HG03095 (cell line): ENCODE measurements around the gene VSNL1.

Experiments used
- ATAC-seq: cut with Tn5 transposase; IDR thresholded peaks from one replicate; pipeline ENCODE4 v1.9.1; 2021; ENCODE audit warnings: moderate library complexity; ENCODE audit not compliant: unreplicated experiment

VSNL1 gene

DNA sequence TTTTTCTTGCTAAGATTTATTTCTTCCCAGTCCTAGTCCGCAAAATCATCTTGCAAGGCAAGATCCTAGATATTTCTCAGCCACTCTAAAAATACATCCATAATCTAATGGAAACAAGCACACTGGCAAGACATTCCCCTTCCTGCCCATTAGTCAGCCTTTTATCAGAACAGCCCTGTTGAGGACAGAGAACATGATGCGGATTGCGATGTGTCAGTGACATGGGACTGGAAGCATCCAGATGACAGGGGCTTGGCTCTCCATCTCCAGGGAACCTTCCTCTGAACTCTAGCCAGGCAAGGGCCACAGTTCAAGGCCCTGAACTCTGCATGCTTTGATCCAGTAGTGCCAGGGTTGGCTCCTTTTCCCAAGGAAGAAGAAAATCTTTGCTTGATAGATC lies 70.0 kb downstream of the VSNL1 start:
- ATAC-seq, result no peak

DNA sequence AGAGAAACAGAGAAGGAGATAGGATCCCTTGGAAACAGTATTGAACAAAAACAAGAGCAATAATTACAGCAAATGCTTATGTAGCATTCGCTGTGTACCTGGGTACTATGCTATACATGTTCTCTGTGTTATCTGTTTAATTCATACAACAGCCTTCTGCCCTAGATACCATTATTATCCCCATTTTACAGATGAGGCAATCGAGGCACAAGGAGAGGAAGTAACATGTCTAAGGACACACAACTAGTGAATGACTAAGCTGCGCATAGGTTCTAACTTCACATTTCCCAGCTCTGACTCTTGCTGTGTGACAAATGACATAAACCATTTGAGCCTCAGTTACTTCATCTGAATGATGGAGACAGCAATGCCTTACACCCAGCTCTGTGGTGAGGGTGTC lies 70.5 kb downstream of the VSNL1 start:
- no peak for ATAC-seq

DNA sequence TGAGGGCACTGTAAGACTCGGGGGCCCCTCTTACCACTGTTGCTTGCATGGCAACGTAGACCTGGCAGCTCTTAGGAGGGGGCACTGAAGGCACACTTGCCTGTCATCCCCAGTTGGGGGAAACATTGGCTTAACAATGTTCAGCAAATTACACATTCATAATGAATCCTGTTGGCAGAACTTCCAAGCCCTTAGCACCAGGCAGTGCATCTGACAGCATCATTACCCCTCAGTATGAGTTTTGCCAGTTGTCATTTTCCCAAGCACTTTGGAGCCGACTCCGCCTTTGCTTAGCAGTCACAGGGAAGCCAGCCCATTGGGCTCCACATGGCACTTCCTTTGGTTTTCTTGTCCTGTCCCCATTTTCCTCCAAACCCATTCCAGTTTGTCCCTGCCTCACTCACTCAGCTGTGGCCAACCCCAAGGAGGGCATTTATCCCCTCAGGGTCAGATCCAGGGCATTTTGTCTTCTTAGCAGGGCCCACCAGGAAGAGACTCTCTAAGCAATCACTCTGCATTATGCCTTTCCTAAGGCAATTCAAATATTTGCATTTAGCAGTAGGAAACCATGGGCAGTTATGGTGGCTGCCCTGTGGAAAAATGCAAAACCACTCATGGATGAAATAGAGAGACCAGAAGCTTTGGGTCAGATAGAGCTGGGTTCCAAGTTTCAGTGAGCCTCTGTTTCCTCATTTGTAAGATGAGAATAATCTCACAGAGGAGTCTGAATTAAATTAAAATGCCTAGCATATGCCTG lies 73.9 kb downstream of the VSNL1 start:
- no peak for ATAC-seq

DNA sequence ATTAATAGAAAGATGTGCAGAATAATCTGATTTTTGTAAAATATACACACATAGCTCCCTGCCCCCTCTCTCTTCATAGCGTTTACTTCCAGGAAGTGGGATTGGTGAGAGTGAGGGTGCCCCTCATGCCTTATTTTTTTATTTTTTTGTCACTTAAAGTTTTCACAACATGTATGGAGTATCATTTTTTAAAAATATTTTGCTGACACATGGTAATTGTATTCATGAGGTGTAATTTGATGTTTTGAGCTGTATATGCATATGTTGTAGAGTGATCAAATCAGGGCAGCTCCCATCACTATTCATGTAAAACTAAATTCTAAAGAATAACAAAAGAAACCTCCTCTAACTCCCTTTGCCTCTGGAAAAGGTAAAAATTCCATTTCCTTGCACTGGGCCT lies 74.7 kb downstream of the VSNL1 start:
- ATAC-seq, result no peak

DNA sequence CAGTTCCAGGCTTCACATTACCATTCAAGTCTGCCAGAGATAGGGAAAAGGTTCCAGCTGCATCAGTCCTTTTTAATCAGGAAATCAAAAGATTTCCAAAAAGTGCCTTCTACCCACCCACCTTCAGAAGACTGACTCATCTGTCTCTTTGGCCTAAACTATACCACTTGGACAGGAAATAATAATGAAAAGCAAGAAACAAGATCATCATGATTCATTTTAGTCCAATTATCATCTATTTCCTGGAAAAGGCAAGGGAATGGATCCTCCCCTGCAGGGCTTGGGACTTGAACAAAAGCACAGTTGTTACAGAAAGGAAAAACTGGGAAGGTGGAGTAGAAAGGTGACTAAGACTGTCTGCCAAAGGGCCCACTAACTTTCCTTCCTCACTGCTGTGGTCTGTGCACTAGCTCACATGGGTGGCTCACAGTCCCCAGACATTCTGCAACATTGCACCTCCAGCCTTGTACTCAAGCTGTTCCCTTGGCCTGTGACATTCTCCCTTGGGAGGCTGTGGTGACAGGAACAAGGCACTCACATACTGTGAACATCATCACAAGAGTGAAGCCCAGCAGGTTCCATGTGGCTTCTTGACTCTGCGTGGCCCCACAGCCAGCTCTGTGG lies 75.3 kb downstream of the VSNL1 start:
- ATAC-seq, result no peak

DNA sequence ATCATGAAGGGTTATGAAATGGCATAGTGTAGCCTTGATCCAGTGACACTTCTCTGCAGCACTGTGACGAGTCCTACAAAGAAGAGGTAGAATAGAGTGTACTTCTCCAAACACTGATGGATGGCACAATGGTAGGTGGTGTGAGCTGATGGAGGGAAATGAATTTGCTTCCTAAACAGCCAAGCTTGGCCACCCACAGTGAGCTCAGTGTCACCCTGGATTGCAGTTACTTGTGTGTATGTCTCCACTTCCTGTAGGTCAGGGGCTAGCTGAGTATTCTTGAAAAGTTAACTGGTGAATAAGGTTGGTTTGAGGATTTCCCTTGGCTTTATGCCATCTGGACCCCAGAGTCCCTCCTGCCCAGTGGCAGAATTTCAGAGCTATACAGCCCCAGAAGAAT lies 75.9 kb downstream of the VSNL1 start:
- no peak for ATAC-seq

DNA sequence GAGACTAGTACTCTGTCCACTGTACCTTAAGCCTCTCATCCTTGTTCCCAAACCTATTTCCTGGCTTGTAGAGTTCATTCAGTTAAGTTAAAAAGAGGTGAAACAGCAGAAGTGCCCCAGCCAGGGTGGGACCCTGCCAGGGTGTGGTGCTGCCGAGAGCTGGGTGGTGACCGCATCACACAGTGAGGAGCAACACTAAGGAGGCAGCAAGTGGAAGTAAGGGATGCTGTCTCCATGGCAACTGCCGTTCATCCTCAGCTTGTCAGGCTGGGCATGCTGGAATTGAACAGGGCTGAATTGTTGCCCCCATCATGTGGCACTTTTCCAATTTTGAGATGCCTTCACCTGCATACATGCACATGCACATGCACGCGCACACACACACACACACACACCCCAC lies 77.0 kb downstream of the VSNL1 start:
- ATAC-seq, result no peak

DNA sequence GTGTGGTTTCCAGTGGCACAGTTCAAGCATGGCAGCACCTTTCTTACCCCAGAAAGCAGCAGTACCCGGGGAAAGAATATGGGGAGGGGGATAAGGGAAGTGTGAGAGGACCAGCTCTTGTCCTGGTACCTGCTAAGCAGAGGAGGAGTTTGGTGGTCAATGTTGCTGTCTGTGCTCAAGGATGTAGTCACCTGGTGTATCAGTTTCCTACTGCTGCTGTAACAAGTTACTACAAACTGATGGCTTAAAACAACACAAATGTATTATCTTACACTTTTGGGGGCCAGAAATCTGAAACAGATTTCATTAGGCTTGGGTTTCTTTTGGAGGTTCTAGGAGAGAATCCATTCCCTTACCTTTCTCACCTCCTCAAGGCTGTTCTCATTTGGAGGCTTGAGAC lies 77.5 kb downstream of the VSNL1 start:
- no peak for ATAC-seq

DNA sequence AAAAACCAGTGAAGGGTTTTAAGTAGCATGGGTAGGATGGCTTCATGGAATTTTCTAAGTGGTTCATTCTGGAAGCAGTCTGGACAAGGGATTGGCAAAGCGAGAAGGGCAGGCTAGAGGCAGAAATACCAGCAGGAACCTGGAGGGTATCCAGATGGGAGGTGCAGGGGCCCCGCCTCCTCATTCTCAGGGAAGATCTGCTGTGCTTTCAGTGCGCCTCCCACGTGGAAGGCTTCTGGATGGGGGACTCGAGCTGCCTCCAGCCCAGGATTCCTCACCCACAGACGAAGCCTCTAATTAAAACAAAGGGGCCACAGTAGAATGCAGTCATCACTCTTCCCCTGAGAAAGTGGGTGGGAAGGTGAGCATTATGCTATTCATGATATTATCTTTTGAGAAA lies 79.8 kb downstream of the VSNL1 start:
- no peak for ATAC-seq

DNA sequence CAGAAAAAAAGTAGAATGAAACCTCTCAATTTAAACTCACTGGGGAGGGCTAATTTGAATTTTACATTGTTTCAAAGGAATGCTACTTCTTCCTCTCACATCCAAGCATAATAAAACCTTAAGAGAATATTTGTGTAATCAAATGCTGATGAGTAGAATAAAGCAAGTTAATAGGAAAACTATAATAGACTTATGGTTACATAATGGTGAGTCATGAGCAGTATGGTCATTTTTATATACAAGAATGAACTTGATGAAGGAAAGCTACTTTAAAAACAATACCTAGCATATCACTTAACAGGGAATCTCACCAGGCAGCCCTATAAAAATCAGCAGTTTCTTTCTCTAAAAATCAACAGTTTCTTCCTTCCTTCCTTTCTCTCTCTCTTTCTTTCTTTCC lies 80.3 kb downstream of the VSNL1 start:
- ATAC-seq, result no peak

DNA sequence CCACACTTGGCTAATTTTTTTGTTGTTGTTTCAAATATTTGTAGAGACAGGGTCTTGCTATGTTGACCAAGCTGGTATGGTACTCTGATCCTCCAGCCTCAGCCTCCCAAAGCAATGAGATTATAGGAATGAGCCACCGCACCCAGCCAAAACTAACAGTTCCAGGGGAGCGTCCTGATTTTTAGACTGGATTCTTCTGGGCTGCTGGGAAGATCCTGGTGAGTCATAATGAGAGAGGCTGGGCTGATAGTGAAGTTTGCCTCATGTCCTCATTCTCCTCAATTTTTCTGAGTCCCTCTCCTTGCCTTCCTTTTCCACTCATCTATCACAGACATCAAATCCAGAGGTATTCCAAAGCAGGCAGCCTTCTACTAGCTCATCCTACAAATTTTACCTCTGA lies 81.3 kb downstream of the VSNL1 start:
- ATAC-seq, result no peak

DNA sequence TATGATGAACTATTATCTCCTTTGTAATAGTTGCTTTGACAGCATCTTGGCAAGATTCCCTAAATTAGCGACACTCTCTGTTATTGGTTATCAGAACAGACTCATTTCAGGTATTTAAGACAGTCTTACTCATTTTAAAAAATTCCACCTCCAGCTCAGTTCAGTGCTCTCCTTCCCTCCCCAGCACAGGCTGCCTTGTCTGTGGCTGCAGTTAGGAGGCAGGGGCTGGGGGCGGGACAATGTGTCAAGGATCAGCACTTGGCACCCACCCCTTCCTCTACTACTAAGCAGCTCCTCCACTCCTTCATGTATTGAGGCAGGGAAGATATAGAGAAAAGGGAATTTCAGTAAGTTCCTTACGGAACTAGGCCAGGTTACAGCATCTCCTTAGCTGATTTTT lies 85.0 kb downstream of the VSNL1 start:
- ATAC-seq, result no peak

DNA sequence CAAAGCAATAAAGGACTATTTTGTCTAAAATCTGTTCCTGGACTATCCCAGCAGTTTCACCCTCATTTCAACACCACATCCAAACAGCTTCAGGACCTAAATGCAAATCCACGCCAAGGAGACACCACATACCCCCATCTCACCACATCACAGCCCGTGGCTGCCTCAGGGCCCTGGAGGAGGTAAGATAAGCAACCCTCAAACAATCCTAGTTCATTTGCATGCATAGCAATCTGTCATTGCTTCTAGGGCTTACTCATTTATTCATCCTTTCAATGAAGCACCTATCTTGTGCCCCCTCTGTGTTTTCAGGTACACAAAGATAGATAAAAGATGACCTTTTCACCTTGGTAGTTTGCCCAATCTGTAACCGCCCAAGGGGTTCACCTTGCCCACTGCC lies 86.5 kb downstream of the VSNL1 start:
- no peak for ATAC-seq

DNA sequence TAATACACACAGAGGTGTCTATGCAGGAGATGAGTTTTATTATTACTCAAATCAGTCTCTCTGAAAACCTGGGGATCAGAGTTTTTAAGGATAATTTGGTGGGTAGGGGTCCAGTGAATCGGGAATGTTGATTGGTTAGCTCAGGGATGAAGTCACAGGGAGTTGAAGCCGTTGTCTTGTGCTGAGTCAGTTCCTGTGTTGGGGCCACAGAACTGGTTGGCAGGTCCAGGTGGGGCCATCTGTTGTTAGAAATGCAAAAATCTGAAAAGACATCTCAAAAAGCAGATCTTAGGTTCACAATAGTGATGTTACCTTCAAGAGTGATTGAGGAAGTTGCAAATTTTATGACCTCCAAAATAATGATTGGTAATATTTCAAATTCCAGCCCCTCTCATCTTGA lies 86.9 kb downstream of the VSNL1 start:
- no peak for ATAC-seq

DNA sequence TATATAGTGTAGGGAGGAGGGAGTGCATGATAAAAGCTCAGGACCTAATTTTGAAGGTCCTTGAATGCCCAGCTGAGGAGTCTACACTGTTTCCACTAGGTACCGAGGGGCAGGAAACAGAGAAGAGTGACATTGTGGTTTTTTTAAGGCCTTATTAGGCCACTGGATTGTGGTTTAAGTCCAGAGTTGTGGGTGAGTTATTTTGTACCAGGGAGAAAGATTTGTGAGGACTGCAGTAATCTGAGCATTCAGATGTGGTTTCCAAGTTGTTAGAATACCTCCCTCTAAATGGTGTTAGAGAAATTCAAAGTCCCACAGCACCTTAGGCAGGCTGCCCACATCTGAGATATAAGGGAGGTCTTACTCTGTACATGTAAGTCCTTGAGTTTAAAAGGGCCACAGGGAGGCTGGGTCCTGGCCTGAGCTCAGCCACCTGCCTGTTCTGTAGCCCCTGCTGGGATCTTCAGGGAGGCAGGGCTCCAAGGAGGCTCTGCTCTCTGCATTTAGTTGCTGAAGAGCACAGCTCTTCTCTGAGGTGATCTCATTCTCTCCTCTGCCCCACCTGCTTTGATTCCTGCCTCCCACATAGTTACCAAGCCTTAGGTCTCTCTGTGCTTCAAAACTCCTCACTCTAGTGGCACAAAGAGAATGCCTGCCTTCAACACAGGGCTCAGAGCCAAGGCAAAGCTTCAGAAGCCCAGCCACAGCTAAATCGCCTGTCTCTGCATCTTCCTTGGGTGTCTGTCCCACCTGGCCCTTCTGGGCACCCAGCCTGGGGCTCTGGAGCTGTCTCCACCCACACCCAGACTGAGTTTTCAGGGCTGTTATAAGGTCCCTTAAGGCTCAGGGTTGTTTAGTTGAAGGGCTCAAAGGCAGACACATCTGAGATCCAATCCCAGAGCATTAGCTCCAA lies 88.1 kb downstream of the VSNL1 start:
- ATAC-seq, result peak; percentile 52

DNA sequence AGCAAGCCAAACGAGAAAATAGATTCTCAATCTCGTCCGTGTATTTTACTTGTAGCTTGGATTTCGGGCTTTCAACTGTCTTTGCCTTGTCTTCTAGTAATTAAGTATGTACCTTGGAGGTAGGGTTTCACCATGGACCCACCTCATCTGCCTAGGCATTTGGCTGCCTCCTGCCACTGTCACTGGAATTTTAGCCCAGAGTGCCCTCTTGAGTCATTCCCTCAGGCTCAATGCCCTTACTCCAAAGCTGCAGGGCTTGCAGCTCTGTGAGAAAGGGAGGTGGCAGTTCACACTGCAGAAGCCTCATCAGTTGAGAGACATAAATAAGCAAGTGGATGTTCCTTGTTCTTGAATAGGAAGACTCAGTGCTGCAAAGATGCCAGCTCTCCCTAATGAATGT lies 89.6 kb downstream of the VSNL1 start:
- no peak for ATAC-seq

DNA sequence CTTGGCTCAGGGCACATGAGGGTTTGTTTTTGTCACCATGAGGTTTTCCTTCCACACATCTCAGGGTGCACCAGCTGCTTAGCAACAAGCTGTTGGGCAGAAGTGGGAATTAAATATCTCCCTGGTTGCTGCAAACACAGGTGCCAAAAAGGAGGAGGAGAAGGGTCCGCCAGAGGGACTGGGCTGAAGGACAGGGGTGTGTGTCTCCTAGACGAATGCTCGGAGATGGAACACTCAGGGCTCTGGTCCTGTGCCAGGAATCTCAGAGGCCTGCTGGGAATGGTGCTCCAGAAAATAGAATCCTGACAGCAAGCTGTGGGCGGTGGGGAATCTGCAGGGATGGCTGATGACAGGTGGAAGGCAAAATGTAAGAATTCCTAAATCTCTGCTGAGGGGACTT lies 94.5 kb downstream of the VSNL1 start:
- no peak for ATAC-seq

DNA sequence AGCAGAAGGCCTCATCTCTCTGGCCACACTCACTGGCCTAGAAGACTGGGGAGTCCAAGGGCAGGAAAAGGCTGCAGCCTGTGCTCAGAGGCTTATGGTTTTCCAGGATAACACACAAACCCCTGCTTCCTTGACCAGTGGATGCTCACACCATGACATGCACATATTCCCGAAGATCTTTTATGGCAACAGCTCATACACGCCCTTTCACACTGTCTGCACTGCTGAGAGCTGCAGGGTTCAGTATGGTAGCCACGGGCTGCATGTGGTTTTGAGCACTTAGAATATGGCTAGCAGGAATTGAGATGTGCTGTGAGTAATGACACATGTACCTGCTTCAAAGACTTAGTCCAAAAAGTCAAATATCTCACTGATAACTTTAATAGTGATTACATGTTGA lies 95.8 kb downstream of the VSNL1 start:
- no peak for ATAC-seq

DNA sequence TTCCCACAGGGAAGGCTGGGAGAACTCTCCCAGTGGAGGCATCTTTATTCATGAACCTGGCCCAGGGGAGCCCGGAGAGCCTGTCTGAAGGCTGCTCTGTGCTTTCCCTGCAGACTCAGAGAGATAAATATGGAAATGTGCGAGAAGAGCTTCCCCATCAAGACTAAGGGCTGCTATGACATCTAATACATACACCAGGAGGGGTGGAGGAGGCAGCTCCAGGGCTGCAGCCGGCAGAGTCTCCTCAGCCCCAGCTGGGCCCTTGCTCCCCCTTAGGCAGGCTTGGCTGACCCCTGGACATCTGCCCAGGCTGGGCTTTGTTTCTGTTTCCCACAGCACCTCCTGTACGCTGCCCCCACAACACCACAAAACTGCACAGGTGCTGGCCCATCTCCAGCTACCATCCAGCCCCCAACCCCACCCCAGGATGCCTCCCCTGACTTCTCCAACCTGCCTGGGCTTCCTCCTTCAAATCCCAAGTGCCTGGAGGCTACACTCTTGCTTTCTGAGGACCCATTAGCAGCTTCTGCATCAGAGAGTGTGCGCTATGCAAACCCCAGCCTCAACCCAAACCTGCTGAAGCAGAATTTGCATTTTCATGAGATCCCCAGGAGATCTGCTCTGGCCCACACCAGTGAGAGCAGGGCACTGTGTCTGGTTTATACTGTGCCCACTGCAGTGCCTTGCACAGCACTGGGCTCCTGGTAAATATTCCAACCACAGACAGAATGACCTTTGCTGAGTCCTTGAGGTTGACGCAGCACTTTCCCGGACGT lies 96.8 kb downstream of the VSNL1 start:
- ATAC-seq, result no peak

DNA sequence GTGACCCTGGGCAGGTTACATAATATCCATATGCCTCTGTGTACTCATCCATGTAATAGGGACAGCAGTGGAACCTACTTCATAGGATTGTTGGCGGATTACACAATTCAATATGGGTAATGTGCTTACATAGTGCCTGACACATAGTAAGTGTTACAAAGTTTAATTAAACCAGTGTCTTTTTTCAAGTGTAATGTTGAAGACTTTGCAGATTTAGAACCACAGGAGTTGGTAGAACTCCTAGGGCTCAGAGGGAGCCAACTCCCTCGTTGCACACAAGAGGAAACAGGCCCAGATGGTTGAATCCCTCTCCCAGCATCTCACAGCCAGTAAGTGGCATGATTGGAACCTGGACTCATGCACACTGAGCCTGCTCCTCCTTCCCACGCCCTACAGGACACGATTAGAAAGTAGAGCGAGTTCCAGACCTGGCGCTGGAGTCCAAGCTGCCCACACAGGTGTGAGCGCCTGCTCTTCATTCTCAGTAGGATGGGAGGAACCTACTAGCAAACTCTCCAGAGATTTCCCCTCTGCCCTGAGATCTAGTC lies 97.8 kb downstream of the VSNL1 start:
- ATAC-seq, result no peak

DNA sequence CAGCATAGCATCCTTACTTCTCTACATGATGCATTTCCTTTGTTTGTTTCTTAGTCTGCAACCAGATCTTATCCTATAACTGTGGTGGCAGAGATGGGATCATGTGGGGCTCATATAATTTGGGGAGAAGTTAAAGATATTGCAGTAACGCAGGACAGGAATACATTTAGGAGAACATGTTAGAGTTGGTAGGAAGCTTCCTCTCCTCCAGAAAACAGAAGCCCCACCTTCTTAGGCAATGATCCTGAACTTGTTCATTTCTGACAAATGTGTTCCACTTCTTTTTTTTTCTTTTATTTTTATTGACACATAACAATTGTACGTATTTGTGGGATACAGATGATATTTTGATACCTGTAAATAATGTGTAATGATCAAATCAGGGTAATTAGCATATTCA lies 99.9 kb downstream of the VSNL1 start:
- ATAC-seq, result no peak
